Loucy (cell line): ENCODE measurements around the gene NUP50.

Source experiments
- H2AFZ ChIP-seq: fragments of 200-600 bp; sonication (generic); 2 replicates; pipeline ENCODE4 v1.6.0; 2016; ENCODE audit warnings: antibody characterized with exemption, mild to moderate bottlenecking, low read length, moderate library complexity
- H3F3A ChIP-seq: fragments of 200-600 bp; 2 replicates; pipeline ENCODE4 v1.6.0; 2016; ENCODE audit warnings: antibody characterized with exemption, low read depth, mild to moderate bottlenecking
- H3K27me3 ChIP-seq: fragments of 200-600 bp; sonication (generic); 2 replicates; pipeline ENCODE4 v1.6.1; 2014; ENCODE audit warnings: low read length, mild to moderate bottlenecking; ENCODE audit not compliant: insufficient read depth, poor library complexity, severe bottlenecking
- H3K36me3 ChIP-seq: fragments of 200-600 bp; sonication (generic); 2 replicates; pipeline ENCODE4 v1.6.1; 2016; ENCODE audit warnings: low read length; ENCODE audit not compliant: insufficient read depth
- H3K4me1 ChIP-seq: fragments of 200-600 bp; sonication (generic); 2 replicates; pipeline ENCODE4 v1.5.1; 2014; ENCODE audit warnings: low read length, mild to moderate bottlenecking; ENCODE audit not compliant: insufficient read depth, poor library complexity, severe bottlenecking
- H3K4me2 ChIP-seq: fragments of 200-600 bp; sonication (generic); 2 replicates; pipeline ENCODE4 v1.6.0; 2014; ENCODE audit warnings: antibody characterized with exemption, low read length, low read depth, mild to moderate bottlenecking; ENCODE audit not compliant: poor library complexity, severe bottlenecking
- H3K4me3 ChIP-seq: fragments of 200-600 bp; sonication (generic); 2 replicates; pipeline ENCODE4 v1.5.1; 2014; ENCODE audit warnings: low read length, mild to moderate bottlenecking, mixed read lengths; ENCODE audit not compliant: poor library complexity, severe bottlenecking
- H3K79me2 ChIP-seq: fragments of 200-600 bp; sonication (generic); 2 replicates; pipeline ENCODE4 v1.6.1; 2014; ENCODE audit warnings: low read length; ENCODE audit not compliant: insufficient read depth
- H3K9ac ChIP-seq: fragments of 200-600 bp; sonication (generic); 2 replicates; pipeline ENCODE4 v1.6.0; 2014; ENCODE audit warnings: mild to moderate bottlenecking, low read depth, low read length, moderate library complexity; ENCODE audit not compliant: poor library complexity, severe bottlenecking
- H3K9me2 ChIP-seq: fragments of 200-600 bp; sonication (generic); replicated peaks from 2 replicates; pipeline ENCODE4 v1.6.1; 2016; ENCODE audit warnings: low read depth, low read length, mixed read lengths
- H3K9me3 ChIP-seq: fragments of 200-600 bp; sonication (generic); 2 replicates; pipeline ENCODE4 v1.6.1; 2014; ENCODE audit warnings: mild to moderate bottlenecking, antibody characterized with exemption, low read length, low read depth; ENCODE audit not compliant: insufficient read depth
- H4K20me1 ChIP-seq: fragments of 200-600 bp; sonication (generic); 2 replicates; pipeline ENCODE4 v1.6.0; 2014; ENCODE audit warnings: antibody characterized with exemption, low read length, mild to moderate bottlenecking; ENCODE audit not compliant: insufficient read depth, poor library complexity, severe bottlenecking
- CTCF ChIP-seq: fragments of 200-600 bp; sonication (generic); conservative IDR thresholded peaks from 2 replicates; pipeline ENCODE4 v1.5.1; 2014; ENCODE audit warnings: mild to moderate bottlenecking, antibody characterized with exemption, low read length
- EZH2phosphoT487 ChIP-seq: fragments of 200-600 bp; IDR thresholded peaks from 2 replicates; pipeline ENCODE4 v1.6.1; 2018; ENCODE audit warnings: antibody characterized with exemption, mild to moderate bottlenecking, moderate library complexity, borderline replicate concordance

NUP50 gene

GRCh38 chr22:45233386-45233785, 69.7 kb downstream of the NUP50 start:
- H3K36me3 ChIP-seq = no peaks in the 10 kb centered on the region
- no peaks in the 10 kb centered on the region for H3K27me3 ChIP-seq
- H3K9ac ChIP-seq = no peak overlapping the region
- H3K4me1 ChIP-seq = no peaks in the 10 kb centered on the region
- no peaks in the 10 kb centered on the region for H4K20me1 ChIP-seq
- H3F3A ChIP-seq = no peaks in the 10 kb centered on the region
- no peaks in the 10 kb centered on the region for H3K79me2 ChIP-seq
- H3K9me2 ChIP-seq = no peaks in the 10 kb centered on the region
- H2AFZ ChIP-seq = no peak overlapping the region
- H3K9me3 ChIP-seq = no peaks in the 10 kb centered on the region
- no peak for TF ChIP-seq CTCF
- no peak for TF ChIP-seq EZH2phosphoT487
- no peak overlapping the region for H3K4me2 ChIP-seq
- no peak overlapping the region for H3K4me3 ChIP-seq

DNA sequence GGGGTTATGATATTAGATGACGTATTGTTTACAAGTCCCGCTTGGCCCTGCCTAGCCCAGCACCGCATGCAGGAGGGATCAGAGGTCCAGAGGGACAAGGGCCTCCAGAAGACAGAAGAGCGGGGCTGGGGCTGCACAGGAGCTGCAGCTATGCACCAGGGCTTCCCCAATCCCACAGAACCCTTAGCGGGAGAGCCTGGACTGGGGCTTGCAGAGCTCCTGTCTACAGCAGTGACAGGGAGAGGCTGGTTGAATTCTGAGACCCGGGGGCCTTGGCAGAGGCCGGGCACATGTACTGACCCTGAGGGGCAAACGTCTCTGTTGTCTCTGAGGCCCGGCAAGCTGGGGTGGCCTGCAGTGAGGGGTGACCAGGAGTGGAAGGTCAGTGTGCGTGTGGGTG, 70.1 kb downstream of the NUP50 start:
- Histone ChIP-seq H3K4me2 (no peak overlapping the region), H3K9ac (no peak overlapping the region)
- no peak for TF ChIP-seq CTCF
- TF ChIP-seq EZH2phosphoT487 = no peak

DNA sequence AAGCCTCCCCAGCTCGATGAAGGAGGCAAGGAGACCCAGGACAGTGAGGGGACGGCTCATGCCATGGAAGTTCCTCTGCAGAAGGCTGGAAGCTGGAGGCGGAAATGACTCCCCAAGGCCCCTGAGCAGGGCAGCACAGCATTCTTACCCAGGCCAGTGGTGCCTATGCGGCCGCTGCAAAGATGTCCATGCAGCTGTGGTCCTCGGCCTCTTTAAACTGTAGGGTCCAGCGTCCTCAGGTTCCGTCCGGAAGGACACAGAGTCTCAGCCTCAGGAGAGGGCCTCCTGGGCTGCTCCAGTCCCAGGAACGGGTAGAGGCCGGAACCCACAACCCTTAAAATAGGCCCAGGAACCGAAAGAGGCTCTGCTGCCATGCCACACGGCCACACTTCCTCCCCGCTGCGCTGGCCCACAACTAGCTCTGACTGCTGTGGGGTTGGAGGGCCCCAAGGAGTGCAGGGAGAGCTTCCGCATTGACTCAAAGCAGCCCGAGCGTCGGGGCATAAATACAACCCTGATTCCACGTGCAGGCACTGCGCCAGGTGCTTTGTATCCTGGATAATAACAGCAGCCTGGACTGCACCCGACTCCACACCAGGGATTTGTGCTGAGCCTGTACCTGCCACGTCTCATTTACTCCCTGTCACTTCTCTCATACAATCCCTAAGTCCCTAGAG, 71.5 kb downstream of the NUP50 start:
- H3K9ac ChIP-seq = no peak overlapping the region
- H3K79me2 ChIP-seq = peaks cover 5% of the 10 kb centered on the region
- no peak overlapping the region for H3K4me3 ChIP-seq
- peaks cover 9% of the 10 kb centered on the region for H4K20me1 ChIP-seq
- H2AFZ ChIP-seq = no peak overlapping the region
- no peaks in the 10 kb centered on the region for H3K9me3 ChIP-seq
- H3K4me1 ChIP-seq = peaks cover 10% of the 10 kb centered on the region
- no peaks in the 10 kb centered on the region for H3F3A ChIP-seq
- H3K4me2 ChIP-seq = no peak overlapping the region
- no peaks in the 10 kb centered on the region for H3K9me2 ChIP-seq
- no peaks in the 10 kb centered on the region for H3K27me3 ChIP-seq
- TF ChIP-seq EZH2phosphoT487 = no peak
- TF ChIP-seq CTCF = no peak
- no peaks in the 10 kb centered on the region for H3K36me3 ChIP-seq

More for the DNA sequence above, 70.1 kb downstream of the NUP50 start:
- no peak overlapping the region for H3K4me3 ChIP-seq
- H3K36me3 ChIP-seq = no peaks in the 10 kb centered on the region
- H3K79me2 ChIP-seq = no peaks in the 10 kb centered on the region
- no peaks in the 10 kb centered on the region for H3K4me1 ChIP-seq
- H3K9me2 ChIP-seq = no peaks in the 10 kb centered on the region
- no peaks in the 10 kb centered on the region for H3F3A ChIP-seq
- no peaks in the 10 kb centered on the region for H3K27me3 ChIP-seq
- H4K20me1 ChIP-seq = no peaks in the 10 kb centered on the region
- H3K9me3 ChIP-seq = no peaks in the 10 kb centered on the region
- H2AFZ ChIP-seq = no peak overlapping the region
